GM18502 (cell line): ENCODE data around the gene ANK2.

Experiments
- ATAC-seq: cut with Tn5 transposase; IDR thresholded peaks from one replicate; pipeline ENCODE4 v1.9.1; 2021; ENCODE audit warnings: mild to moderate bottlenecking; ENCODE audit not compliant: unreplicated experiment, poor library complexity

ANK2 gene

DNA sequence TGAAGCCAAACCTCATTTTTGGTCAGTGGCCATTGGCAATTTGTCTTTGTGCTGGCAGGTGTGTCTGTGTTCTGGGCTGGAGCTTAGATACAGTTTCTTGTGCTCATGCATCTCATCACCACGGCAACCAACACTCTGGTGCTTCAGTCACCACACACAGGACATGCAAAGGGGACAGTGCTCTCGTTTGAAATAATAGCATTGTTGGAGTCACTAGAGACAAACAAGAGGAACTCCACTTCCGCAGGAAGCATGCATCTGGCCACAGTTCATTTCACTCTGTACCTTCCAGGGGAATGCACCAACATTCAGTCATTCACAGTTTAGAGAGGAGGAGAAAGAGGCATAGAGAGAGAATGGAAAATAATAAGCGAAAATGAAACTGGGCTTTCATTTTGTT is 267.4 kb downstream of the ANK2 start:
- ATAC-seq, result peak; percentile 96

- ATAC-seq, result no peak
These were observed 268.1 kb downstream of the ANK2 start for GRCh38 chr4:113317523-113317922.

DNA sequence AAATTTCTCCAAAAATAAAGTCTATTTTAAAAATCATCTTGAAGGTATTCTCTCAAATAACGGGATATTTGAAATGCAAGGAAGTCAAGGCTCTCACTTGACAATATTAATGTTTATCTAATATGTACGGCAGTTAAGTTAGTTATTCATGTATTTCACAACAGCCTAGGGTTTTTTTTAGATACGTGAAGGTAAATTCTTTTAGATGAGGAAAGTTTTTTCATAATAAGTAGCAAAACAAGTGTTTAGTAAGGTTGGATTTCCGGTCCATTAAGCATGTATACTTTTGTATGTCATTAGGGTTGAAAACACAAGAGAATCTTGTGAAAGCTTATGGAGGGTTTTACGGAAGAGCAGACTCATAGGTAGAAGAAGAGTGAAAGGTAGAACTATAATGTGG is 273.3 kb downstream of the ANK2 start:
- no peak for ATAC-seq

- no peak for ATAC-seq
These were observed 276.6 kb downstream of the ANK2 start for GRCh38 chr4:113325876-113326615.

- no peak for ATAC-seq
These were observed 278.0 kb downstream of the ANK2 start for GRCh38 chr4:113327494-113327893.

- peak; percentile 58 for ATAC-seq
These were observed 279.1 kb downstream of the ANK2 start for GRCh38 chr4:113328514-113328913.

- no peak for ATAC-seq
These were observed 280.7 kb downstream of the ANK2 start for GRCh38 chr4:113330200-113330599.

DNA sequence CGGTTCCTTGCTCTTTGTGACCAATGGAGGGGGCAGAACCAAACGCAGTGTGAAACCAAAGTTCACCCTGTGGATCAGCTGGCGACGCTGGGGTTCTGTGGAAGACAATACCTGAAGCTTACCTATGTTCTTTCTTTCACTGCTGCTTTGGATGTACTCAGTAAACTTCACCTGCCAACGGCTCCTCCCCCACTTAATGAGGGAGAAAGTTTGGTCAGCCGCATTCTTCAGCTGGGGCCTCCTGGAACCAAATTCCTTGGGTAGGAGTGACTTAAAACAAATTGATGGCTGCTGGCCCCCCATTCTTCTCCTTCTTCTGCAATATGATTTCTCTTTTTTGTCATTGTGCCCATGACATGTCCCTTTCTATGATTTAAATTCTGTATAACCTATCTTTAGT is 282.4 kb downstream of the ANK2 start:
- no peak for ATAC-seq

- ATAC-seq, result no peak
These were observed 283.2 kb downstream of the ANK2 start for GRCh38 chr4:113332701-113333100.

DNA sequence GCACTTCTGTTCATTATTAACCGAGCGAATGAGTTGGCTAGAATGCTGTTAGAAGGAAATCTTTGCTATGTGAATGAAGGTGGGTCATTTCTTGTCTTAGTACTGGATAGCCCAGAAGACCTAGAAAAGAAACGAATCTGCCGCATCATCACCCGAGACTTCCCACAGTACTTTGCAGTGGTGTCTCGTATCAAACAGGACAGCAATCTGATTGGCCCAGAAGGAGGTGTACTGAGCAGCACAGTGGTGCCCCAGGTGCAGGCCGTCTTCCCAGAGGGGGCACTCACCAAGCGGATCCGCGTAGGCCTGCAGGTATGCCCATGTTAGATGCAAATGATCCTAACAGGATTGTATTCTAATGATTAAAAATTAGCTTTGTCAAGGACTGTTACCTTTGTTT is 286.3 kb downstream of the ANK2 start:
- no peak for ATAC-seq

DNA sequence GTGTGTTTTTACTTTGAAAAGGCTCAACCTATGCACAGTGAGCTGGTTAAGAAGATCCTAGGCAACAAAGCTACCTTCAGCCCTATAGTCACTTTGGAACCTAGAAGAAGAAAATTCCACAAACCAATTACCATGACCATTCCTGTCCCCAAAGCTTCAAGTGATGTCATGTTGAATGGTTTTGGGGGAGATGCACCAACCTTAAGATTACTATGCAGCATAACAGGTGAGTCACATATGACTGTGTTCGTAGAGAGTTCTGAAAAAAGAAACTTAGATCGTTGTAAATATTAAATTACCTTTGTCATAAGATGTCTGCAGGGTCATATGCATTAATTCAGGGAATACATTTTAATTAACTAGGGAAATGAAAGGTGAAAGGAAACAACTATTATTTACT is 287.1 kb downstream of the ANK2 start:
- no peak for ATAC-seq

DNA sequence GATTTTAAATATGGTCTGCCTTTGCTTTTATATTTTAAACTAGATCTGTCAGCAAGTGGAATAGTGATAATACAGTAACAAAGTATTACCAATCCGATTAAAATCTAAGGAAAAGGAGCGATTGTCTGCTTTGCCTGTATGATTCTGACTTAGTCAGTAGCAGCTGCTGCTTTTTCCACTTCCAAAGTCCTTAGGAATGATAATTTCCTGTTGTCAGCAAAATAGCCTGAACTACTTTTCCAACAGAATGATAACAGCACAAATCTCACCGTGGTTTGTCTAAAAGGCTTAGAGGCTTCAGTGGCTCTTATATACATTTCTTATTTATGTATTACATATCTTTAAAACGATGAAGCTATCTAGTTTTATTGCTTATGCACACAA is 290.0 kb downstream of the ANK2 start:
- no peak for ATAC-seq

DNA sequence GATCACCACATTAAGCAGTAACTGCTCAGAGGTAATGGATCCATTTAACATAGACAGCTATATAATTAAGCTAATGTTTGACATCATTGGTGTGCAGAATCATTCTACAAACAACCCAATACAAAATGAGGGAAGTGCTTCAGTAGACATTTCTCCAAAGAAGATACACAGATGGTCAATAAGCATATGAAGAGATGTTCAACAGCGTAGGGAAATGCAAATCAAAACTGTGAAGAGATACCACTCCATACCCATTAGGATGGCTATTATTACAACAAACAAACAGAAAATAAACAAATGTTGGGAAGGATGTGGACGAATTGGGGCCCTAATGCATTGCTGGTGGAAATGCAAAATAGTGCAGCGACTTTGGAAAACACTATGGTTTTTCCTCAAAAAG is 294.6 kb downstream of the ANK2 start:
- no peak for ATAC-seq

DNA sequence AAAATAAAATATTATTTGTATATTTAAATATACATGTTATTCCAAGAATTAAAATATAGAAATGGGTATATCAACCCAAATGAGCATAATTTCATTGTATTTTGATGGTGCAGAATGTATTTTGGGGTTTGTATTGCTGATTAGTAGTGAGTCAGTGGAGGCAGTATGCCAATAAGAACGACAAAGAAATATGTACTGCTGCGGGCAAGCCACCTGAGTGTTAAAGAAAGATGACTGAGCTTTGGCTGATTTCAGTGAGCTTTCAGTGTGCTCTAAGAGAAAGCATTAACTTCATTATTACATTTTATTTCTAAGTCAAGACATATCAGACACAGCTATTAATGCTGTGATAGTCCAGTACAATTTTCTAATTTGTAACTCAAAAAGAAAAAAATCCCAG is 297.8 kb downstream of the ANK2 start:
- no peak for ATAC-seq

GRCh38 chr4:113349430-113349829 is 300.0 kb downstream of the ANK2 start:
- no peak for ATAC-seq

DNA sequence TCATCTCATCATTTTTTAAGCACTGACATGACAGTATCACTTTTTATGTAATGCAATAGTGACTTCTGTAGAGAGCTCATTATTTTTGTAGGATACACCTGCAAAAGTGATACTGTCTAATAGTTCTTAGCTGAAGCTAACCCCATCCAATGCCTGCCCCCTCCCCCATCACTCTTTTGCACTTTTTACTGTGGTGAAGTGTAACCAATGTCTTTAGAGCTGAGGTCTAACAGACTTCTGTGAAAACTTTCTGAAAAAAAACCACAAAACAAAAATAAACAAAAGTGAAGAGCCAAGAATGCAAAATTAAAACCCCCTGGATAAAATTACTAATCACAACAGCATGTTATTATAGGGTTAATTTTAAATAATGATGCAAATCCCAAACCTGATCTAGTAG is 301.1 kb downstream of the ANK2 start:
- ATAC-seq, result no peak

DNA sequence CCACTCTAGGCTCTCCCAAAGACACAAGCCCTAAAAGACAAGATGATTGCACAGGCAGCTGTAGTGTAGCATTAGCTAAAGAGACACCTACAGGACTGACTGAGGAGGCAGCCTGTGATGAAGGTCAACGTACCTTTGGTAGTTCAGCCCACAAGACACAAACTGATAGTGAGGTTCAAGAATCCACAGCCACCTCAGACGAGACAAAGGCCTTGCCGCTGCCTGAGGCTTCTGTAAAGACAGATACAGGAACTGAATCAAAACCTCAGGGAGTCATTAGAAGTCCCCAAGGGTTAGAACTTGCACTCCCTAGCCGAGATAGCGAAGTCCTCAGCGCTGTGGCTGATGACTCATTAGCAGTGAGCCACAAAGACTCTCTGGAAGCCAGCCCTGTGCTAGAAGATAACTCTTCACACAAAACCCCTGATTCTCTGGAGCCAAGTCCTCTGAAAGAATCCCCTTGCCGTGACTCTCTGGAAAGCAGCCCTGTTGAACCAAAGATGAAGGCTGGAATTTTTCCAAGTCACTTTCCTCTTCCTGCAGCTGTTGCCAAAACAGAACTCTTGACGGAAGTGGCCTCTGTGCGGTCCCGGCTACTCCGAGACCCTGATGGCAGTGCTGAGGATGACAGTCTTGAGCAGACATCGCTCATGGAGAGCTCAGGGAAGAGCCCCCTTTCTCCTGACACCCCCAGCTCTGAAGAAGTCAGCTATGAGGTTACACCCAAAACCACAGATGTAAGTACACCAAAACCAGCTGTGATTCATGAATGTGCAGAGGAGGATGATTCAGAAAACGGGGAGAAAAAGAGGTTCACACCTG is 306.3 kb downstream of the ANK2 start:
- peak; percentile 98 for ATAC-seq

DNA sequence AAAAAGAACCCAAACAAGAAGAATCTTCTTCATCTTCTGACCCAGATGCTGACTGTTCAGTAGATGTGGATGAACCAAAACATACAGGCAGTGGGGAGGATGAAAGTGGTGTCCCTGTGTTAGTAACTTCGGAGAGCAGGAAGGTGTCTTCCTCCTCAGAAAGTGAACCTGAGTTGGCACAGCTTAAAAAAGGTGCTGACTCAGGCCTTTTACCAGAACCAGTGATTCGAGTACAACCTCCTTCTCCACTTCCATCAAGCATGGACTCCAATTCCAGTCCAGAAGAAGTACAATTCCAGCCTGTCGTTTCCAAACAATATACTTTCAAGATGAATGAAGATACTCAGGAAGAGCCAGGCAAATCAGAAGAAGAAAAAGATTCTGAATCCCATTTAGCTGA is 307.0 kb downstream of the ANK2 start:
- no peak for ATAC-seq

DNA sequence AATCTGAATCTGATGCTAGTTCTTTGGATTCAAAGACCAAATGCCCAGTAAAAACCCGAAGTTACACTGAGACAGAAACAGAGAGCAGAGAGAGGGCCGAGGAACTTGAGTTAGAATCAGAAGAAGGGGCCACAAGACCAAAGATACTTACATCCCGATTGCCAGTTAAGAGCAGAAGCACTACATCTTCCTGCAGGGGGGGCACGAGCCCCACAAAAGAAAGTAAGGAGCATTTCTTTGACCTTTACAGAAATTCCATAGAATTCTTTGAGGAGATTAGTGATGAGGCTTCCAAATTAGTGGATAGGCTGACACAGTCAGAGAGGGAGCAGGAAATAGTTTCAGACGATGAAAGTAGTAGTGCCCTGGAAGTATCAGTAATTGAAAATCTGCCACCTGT is 309.3 kb downstream of the ANK2 start:
- ATAC-seq, result no peak

DNA sequence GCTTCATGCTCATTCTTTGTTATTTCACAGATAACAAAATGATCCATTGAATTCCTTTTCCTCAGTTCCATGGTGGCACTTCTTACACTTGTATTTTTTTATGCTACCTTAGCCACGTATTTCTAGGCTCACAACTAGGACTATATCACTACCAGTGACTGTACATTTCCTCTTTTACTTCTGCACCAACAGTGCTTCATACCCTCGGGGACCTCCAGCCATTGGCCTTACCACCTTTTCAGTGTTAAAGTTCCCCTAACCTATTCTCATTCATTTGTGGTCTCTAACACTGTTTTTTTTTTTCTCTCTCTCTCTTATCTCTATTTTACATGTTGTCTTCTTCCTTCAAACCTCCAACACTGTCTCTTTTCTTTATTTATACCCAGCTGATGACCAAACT is 315.9 kb downstream of the ANK2 start:
- ATAC-seq, result no peak

GRCh38 chr4:113368056-113368455 is 318.6 kb downstream of the ANK2 start:
- no peak for ATAC-seq

GRCh38 chr4:113371111-113371510 is 321.7 kb downstream of the ANK2 start:
- ATAC-seq, result no peak
